Erythroblast (primary cell): ENCODE results near the gene DBI.
A peak's percentile ranks its signal among the peaks of the same experiment; 100 is the strongest.

Experiments
- DNase-seq, 2 experiments: peaks; one replicate each; lab custom pipeline; 2025; lab: John Stamatoyannopoulos, UW
- GATA1 ChIP-seq: IDR thresholded peaks from 2 replicates; pipeline ENCODE4 v1.6.1; 2011; ENCODE audit warnings: low read depth, mild to moderate bottlenecking, control low read depth, low read length, moderate library complexity
- POLR2A ChIP-seq: IDR thresholded peaks from 2 replicates; pipeline ENCODE4 v1.6.1; 2011; ENCODE audit warnings: mild to moderate bottlenecking, low read length

Gene DBI

DNA sequence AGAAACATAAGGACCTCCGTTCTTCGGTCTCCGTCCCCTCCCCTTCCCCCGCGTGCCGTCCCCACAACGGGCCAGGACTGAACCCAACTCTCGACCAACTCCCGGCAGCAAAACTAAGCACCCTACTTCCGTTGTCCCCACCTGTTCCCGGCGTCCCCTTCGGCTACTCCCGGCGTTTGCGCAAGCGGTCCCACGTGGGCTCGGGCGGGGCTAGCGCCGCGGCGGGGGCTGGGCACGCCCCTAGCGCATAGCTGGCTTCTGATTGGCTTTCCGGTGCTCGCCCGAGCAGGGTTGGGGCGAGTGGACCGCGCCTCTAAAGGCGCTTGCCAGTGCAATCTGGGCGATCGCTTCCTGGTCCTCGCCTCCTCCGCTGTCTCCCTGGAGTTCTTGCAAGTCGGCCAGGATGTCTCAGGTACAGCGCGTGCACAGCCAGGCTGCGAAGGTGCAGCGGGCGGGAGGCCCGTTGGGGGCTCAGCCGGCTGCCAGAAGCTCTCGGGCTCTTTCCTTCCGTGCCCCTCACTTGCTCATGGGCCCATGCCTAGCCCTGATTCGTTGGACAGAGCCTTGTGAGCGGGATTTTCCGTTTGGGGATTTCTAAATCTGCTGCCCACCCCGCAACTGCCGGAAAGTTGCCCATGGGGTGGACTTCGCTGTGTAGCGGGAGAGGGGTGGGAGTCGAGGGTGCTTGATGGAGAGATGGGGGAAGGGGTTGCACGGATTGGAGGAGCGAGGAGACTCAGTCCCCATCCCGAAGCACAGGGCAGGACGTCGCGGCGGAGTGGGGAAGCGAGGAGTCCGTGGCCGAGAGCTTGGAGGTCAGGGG is at the start of gene DBI, which contains the start of gene C2orf76:
DBI (plus strand) TSS at position 329 of the 823 bp plus-strand sequence; CDS start at position 404, 75 bp downstream.
C2orf76 (minus strand) TSS at position 186 of the 823 bp plus-strand sequence. CDS start 26,875 bp downstream, outside the sequence.
- peak; percentile 96 to 97 for DNase-seq
- peak; percentile 88 for TF ChIP-seq POLR2A
- TF ChIP-seq GATA1: no peak

DNA sequence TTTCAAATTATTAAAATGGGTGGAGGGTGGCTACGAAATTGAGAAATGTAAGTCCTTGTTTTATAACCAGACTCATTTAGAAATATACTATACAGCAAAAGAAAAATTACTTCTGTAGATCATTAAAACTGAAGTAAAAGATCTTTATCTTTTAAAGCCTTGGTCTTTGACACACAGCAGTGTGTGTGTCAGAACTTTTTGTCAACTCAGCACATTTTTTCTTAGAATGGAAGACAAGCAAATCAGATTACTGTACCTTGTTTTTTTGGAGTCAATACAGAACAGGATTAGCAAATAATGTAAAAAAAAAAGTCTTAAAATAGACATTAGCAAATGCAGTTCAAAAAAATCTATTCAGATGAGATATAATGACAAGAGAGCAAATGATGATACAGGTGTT is 49.2 kb upstream of the DBI start:
- no peak for DNase-seq
- TF ChIP-seq GATA1 (no peak), POLR2A (no peak)

DNA sequence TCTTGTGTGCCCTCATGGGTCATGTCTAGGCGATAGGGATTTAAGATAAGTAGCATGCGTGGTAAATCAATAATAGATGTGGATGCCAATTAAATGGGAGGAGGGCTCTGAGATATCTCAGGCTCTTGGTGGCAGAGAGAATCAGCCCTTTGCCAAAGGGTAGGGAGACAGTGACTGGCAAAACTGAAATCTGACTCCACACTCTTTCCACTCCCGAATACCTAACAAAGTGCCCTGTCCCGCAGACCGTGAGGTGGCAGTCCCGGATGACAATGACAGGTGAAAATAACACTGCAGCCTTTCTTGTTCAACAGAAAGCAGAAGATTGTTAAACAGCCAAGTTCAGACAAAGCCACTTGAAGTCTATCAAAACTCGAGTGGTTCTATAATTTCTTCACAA is 47.2 kb upstream of the DBI start:
- TF ChIP-seq GATA1 (no peak), POLR2A (no peak)
- no peak for DNase-seq

DNA sequence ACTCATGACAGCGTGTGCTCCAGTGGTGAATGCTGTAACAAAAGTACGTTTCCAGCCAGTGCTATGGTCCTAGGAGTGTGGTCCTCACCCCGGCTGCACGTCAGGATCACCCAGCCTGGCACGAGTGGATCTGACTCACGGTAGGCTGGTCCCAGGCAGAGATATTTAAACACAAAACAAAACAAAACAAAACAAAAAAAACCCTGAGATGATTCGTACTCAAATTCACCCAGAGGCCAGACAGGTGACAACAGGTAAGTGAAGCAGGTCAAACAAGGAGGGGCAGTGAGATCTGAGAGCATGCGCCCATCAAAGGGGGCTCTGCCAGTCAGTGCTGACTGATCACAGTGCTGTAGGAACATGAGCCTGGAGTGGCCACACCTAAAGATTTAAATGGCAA is 43.3 kb upstream of the DBI start:
- no peak for DNase-seq
- TF ChIP-seq GATA1 (no peak), POLR2A (no peak)

DNA sequence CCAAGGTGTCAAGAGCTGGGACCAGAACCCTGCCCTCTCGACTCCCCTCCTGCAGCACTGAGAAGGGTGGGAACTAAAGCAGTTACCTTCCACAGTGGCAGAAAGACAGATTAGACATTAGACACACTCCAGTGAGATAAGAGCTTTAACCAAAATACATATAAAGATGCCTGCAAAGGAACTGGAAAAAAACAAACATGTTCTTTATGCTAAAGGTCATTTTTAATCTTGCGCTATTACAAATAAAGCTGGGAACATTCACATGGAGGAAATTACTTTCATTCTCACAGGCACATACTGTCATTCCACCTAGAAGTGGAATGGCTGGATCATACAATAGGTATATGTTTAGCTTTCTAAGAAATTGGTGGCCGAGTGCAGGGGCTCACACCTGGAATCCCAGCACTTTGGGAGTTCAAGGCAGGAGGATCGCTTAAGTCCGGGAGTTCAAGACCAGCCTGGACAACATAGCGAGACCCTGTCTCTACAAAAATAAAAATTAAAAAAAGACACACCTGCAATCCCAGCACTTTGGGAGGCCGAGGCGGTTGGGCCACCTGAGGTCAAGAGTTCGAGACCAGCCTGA is 42.0 kb upstream of the DBI start:
- no peak for DNase-seq
- TF ChIP-seq GATA1 (no peak), POLR2A (no peak)

DNA sequence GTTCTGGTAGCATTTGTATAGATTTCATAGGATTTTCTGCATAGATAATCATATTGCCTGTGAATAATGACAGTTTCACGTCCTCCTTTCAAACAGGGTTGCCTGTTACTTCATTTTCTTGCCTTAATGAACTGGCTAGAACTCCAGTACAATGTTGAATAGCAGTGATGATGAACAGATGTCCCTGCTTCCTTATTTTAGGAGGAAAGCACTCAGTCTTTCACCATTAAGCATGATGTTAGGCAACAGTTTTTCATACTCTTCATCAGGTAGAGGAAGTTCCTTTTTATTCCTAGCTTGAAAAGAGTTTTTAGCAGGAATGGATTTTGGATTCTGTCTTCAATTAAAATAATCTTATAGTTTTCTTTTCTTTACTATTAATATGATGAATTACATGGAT is 39.8 kb upstream of the DBI start:
- TF ChIP-seq GATA1: no peak
- TF ChIP-seq POLR2A: no peak
- DNase-seq: no peak

DNA sequence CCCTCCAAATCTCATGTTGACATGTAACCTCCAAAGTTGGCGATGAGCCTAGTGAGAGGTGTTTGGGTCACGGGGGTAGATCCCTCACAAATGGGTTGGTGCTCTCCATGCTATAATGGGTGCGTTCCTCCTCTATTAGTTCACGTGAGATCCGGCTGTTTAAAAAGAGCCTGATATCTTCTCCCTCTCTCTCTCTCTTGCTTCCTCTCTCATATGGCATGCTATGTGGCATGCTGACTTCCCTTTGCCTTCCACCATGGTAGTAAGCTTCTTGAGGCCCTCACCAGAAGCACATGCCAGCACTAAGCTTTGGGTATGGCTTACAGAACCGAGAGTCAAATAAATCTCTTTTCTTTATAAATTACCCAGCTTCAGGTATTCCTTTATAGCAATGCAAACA is 39.3 kb upstream of the DBI start:
- DNase-seq: no peak
- TF ChIP-seq POLR2A (no peak), GATA1 (no peak)

DNA sequence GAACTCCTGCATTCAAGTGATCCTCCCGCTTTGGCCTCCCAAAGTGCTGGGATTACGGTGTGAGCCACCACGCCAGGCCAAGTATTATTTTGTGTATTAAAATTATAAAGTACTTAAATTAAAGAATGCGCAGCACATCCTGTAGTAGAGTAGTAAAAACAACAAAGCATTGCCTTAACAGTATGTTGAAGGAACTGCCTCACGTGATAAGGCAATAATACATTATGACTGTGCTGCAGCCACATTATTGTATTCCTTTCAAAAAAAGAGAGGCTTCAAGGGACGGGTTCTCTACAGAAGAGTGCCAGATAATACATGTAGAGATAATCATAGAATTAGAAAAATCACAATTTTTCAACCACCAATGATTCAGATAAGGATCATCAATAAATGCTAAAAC is 33.8 kb upstream of the DBI start:
- no peak for TF ChIP-seq POLR2A
- no peak for TF ChIP-seq GATA1
- no peak for DNase-seq

DNA sequence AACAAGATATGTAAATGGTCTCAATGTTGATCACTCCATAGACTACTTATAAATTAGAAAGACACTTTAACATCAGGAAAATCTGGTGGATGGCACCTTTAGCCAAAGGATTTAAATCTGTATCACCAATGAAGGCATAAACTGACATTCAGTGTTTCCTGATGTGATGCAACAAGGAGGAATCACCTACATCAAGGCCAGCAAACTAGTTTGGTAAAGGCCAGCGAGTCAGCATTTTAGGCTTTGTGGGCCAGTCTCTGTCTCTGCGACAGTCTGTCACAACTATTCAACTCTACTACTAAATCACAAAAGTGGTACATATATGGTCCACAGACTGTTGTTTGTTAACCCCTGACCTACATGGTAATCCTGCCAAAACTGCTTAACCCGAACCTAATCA is 33.4 kb upstream of the DBI start:
- DNase-seq: peak in 1 of 2 experiments; percentile 36
- TF ChIP-seq GATA1 (no peak), POLR2A (no peak)

DNA sequence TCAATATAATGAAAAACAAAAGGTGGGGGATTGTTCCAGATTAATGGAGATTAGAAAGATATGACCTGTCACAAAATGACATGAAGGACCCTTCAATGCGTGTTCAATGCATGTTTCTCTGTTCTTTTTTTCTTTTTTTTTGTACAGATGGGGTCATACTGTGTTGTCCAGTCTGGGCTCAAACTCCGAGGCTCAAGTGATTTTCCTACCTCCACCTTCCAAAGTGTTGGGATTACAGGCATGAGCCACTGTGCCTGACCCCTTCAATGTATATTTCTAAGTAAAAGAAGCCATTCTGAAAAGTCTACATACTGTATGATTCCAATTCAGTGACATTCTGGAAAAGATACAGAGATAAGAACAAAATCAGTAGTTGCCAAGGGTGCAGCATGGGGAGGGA is 32.9 kb upstream of the DBI start:
- TF ChIP-seq POLR2A (no peak), GATA1 (no peak)
- DNase-seq: no peak

DNA sequence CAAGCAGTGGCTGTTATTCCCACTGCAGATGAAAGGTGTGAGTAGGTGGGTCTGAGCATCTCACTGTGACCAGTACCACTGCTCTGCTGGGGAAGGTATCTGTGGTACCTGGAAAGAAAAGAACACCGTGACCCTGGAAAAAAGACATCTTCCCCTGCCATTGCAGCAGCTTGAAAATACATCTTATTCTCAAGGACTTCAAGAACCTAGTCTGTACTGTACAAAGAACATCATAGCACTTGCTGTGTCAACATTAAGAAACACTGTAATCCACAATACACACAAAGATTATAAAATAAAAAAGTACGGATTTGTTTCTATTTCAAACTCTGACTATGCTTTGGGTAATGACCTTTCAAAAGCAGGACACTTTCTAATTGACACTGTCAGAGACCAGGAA is 29.0 kb upstream of the DBI start:
- TF ChIP-seq POLR2A: no peak
- TF ChIP-seq GATA1: no peak
- no peak for DNase-seq

DNA sequence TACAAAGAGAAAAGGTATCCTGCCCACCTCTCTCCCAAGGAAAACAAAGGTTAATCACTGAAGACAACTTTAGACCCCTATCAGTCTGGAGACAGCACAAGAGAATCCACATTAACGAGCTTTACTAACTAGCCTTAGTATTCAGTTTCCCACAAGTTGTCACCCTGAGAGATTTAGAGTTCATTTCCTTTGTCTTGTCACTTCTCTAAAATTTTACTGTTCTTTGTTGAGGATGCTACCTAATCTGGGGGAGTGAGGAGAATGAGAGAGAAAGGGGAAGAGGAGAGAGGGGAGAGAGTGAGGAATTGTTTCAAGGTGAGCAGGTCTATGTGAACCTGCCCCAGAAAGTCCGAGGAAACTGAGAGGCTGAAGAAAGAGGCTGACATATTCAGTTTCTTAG is 28.5 kb upstream of the DBI start:
- no peak for DNase-seq
- no peak for TF ChIP-seq GATA1
- no peak for TF ChIP-seq POLR2A

DNA sequence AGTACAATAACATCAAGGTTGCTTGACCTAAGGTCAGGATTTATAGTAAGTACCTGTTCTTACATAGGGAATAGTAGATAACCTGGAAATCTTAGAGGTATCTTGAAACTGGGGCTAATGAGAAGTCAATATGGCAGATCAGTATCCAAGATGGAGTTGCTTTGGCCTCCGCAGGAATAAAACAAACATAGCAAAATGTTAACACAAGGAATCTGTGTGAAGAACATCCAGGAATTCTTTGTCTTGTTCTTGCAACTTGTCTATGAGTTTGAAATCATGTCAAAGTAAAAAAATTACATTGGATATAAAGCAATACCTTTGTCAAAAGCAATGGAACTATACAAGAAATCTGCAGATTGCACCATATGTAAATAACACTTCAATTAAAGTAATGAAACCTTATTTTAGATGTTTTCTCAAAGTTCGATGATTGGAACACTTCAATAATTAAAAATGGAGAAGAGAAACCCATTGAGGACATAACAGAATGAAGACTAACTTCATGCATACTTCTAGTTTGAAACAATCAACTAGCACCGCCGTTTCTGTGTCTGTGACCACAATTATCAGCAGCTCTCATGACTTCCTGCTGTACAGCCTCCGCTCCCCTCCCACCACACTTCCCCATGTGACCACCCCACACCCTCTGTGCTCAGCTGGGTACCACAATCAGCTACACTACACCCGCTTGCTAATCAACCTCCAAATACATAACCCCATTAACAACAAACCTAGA is 27.8 kb upstream of the DBI start:
- TF ChIP-seq GATA1 (no peak), POLR2A (no peak)
- peak; percentile 80 to 88 for DNase-seq

DNA sequence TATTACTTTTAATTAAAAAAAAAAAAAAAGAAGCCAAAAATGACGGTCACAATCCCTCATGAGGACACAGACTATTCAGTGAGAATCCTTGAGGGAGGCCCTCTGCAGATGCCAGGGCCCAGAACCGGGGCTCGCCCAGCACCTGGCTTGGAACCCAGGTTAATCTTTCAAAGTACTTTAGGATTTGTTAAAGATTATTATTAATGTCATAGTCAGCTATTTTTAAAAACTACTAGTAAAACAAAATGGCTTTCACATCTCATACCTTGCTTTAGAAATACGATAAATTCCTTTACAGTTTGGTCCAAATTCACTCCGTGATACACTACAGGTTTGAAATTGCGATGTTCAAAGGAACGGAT is 27.2 kb upstream of the DBI start:
- no peak for TF ChIP-seq GATA1
- TF ChIP-seq POLR2A: no peak
- no peak for DNase-seq
